Thyroid gland (tissue), 4 donors: Measurements from ENCODE around the gene OSBPL8. TPM values are rescaled to one million over a fixed set of nuclear protein-coding genes. Genes with fewer than 3 reads are reported as not detected.

Experiments
- DNase-seq, 2 donors: peaks; one replicate each; pipeline ENCODE4 v3.0.0-alpha.2; 2019
- H3K27ac ChIP-seq, 3 donors: fragments of 200-600 bp; sonication (generic); 1 replicate in 2 of 3; 2 replicates in 1 of 3; pipeline ENCODE4 v1.5.1; 2016 to 2019; ENCODE audit warnings: mild to moderate bottlenecking in 1 of 3, moderate library complexity in 1 of 3
- H3K27me3 ChIP-seq: fragments of 200-600 bp; sonication (generic); one replicate; pipeline ENCODE4 v1.5.1; 2019
- H3K36me3 ChIP-seq, 2 donors: fragments of 200-600 bp; sonication (generic); one replicate each; pipeline ENCODE4 v1.5.1; 2016 to 2019
- H3K4me1 ChIP-seq, 2 donors: fragments of 200-600 bp; sonication (generic); one replicate each; pipeline ENCODE4 v1.5.1; 2017 to 2019
- H3K4me3 ChIP-seq, 3 donors: fragments of 200-600 bp; sonication (generic); replicated peaks in 1 of 3; 1 replicate in 2 of 3; 2 replicates in 1 of 3; pipeline ENCODE4 v1.5.1; 2016; ENCODE audit warnings: mild to moderate bottlenecking in 1 of 3
- H3K9me3 ChIP-seq: fragments of 200-600 bp; sonication (generic); one replicate; pipeline ENCODE4 v1.5.1; 2017
- CTCF ChIP-seq, 6 experiments: fragments of 200-600 bp in 3 of 6; fragments of 450-650 bp in 3 of 6; sonication (generic) in 3 of 6; IDR thresholded peaks; one replicate each; pipeline ENCODE4 v1.5.1; 2016 to 2019; ENCODE audit warnings: antibody characterized with exemption in 6 of 6, mild to moderate bottlenecking in 2 of 6, inconsistent platforms in 1 of 6, moderate library complexity in 1 of 6
- POLR2A ChIP-seq, 2 donors: fragments of 450-650 bp; IDR thresholded peaks; one replicate each; pipeline ENCODE4 v1.6.1; 2017; ENCODE audit warnings: antibody characterized with exemption in 2 of 2, mild to moderate bottlenecking in 2 of 2, moderate library complexity in 1 of 2
- WGBS, 2 donors: methylation state at CpG; one replicate each; pipeline ENCODE4 v1.1.5; 2017; 5-methylcytosine and 5-hydroxymethylcytosine counted together
- intact Hi-C: fragments of 100-400 bp; cut with DNase I; formaldehyde crosslinking; loops from one replicate; pipeline ENCODE4 v1.15.1; 2023
- total RNA-seq, 4 donors: library from RNA; depleted of rRNA; stranded (reverse); fragments of >200 nt; gene quantifications; one replicate each; pipeline ENCODE4 v1.2.3, GENCODE V29; 2016

Gene OSBPL8
- total RNA-seq, 4 donors from 2014 or later: 69.8 to 112 (median 77.6) TPM

DNA sequence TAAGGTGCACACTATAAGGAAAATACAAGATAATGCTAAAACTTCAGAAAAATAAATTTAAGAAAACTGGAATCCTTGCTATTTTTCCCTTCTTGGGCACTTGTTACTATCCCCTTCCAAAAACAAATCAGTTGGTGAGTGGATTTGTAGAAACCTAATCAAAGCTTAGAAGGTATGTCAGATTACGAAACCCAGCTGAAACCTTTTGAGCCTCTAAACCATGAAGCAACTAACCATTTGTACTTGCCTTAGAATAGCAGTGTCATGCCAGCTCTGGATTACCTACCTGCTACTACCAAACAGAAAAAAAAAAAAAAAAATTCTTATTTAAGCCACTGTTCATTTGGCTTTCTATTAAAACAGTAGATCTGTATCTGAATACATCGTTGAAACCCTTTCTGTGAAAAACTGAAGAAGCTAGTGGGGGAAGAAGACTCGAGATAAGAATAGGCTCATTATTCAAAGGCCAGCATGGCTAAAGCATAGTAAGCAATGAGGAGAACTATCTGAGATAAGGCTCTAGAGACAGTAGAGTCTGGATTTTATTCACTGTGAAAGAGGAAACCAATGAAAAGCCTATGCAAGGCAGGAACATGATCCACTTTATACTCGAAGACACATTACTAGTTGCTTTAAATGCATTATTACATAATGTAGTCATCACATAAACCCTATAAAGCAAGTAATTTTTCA, 30.2 kb downstream of the OSBPL8 start:
- Histone ChIP-seq H3K4me3 (no peak overlapping the region), H3K9me3 (no peaks in the 10 kb centered on the region), H3K27me3 (no peaks in the 10 kb centered on the region), H3K36me3 (no peaks in the 10 kb centered on the region), H3K4me1 (peaks cover 0 to 7% of the 10 kb centered on the region in 2 donors), H3K27ac (no peak overlapping the region)
- WGBS, 2 donors: 62 to 72% methylated on average over 4 of the region's 4 CpGs
- intact Hi-C loops: no loop called here
- TF ChIP-seq POLR2A (IDR thresholded peaks at IDR 0.05) (no peak), CTCF (IDR thresholded peaks at IDR 0.05) (no peak)
- DNase-seq: no peak

- no peaks in the 10 kb centered on the region for H3K9me3 ChIP-seq
- no peak for DNase-seq
- H3K36me3 ChIP-seq: no peaks in the 10 kb centered on the region
- intact Hi-C loops: no loop called here
- no peak for TF ChIP-seq CTCF (IDR thresholded peaks at IDR 0.05)
- no peaks in the 10 kb centered on the region for H3K27me3 ChIP-seq
- H3K4me1 ChIP-seq: no peaks in the 10 kb centered on the region
- no peak overlapping the region for H3K27ac ChIP-seq
- H3K4me3 ChIP-seq: no peak overlapping the region
Measured at GRCh38 chr12:76523408-76523807, 36.2 kb downstream of the OSBPL8 start.

GRCh38 chr12:76520348-76520747, 39.2 kb downstream of the OSBPL8 start:
- Histone ChIP-seq H3K36me3 (no peaks in the 10 kb centered on the region), H3K27ac (no peak overlapping the region), H3K4me1 (no peaks in the 10 kb centered on the region), H3K27me3 (no peaks in the 10 kb centered on the region), H3K9me3 (no peaks in the 10 kb centered on the region), H3K4me3 (no peak overlapping the region)
- DNase-seq: no peak
- TF ChIP-seq CTCF (IDR thresholded peaks at IDR 0.05) (no peak), POLR2A (IDR thresholded peaks at IDR 0.05) (no peak)
- intact Hi-C loops: no loop called here

DNA sequence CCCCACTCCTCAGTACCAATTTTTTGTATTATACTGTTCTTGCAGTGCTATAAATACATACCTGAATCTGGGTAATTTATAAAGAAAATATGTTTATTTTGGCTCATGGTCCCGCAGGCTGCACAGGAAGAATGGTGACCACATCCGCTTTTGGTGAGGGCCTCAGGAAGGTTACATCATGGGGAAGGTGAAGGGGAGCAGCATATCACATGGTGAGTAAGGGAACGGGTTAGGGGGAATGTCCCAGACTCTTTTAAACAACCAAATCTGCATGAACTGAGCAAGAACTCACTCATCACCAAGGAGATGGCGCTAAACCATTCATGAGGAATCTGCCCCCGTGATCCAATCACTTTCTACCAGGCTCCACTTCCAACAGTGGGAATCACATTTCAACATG, 40.0 kb downstream of the OSBPL8 start:
- intact Hi-C loops: no loop called here
- H3K4me1 ChIP-seq: no peaks in the 10 kb centered on the region
- 82 to 89% methylated on average over 5 of the region's 5 CpGs for WGBS, 2 donors

GRCh38 chr12:76518699-76519098, 40.9 kb downstream of the OSBPL8 start:
- Histone ChIP-seq H3K27me3 (no peaks in the 10 kb centered on the region), H3K4me3 (no peak overlapping the region), H3K27ac (no peak overlapping the region), H3K36me3 (no peaks in the 10 kb centered on the region), H3K4me1 (no peaks in the 10 kb centered on the region), H3K9me3 (no peaks in the 10 kb centered on the region)
- intact Hi-C loops: no loop called here
- 80 to 88% methylated on average over 2 of the region's 2 CpGs for WGBS, 2 donors
- TF ChIP-seq POLR2A (IDR thresholded peaks at IDR 0.05) (no peak), CTCF (IDR thresholded peaks at IDR 0.05) (no peak)
- DNase-seq: no peak

More for the DNA sequence above, 40.0 kb downstream of the OSBPL8 start:
- no peak for DNase-seq
- no peak for TF ChIP-seq CTCF (IDR thresholded peaks at IDR 0.05)
- TF ChIP-seq POLR2A (IDR thresholded peaks at IDR 0.05): no peak
- Histone ChIP-seq H3K27me3 (no peaks in the 10 kb centered on the region), H3K36me3 (no peaks in the 10 kb centered on the region), H3K4me3 (no peak overlapping the region), H3K27ac (no peak overlapping the region), H3K9me3 (no peaks in the 10 kb centered on the region)
